ENCODE data around the gene CBL. TPM values are rescaled to one million over a fixed set of nuclear protein-coding genes. Genes with fewer than 3 reads are reported as not detected.
A peak's percentile ranks its signal among the peaks of the same experiment; 100 is the strongest.

CBL gene
- total and polyA plus RNA-seq, 2 experiments from 2014 or later, result 6.5 to 18.3 TPM

GRCh38 chr11:119335655-119336543, 129.8 kb downstream of the CBL start:
- H3K9me3 ChIP-seq (ENCODE audit: low read depth), result no peaks in the 10 kb centered on the region
- H3K4me1 ChIP-seq (ENCODE audit: low read depth), result peaks cover 6% of the 10 kb centered on the region
- DNase-seq (ENCODE audit: low read depth in 1 of 2, low spot score in 1 of 2), result no peak
- H3K27ac ChIP-seq, result no peak overlapping the region
- no peaks in the 10 kb centered on the region for H3K36me3 ChIP-seq
- H3K27me3 ChIP-seq, result peaks cover 19% of the 10 kb centered on the region
- H3K4me3 ChIP-seq, result no peak overlapping the region
- no peak for TF ChIP-seq CTCF (IDR thresholded peaks at IDR 0.05; ENCODE audit: low read depth, low read length)

DNA sequence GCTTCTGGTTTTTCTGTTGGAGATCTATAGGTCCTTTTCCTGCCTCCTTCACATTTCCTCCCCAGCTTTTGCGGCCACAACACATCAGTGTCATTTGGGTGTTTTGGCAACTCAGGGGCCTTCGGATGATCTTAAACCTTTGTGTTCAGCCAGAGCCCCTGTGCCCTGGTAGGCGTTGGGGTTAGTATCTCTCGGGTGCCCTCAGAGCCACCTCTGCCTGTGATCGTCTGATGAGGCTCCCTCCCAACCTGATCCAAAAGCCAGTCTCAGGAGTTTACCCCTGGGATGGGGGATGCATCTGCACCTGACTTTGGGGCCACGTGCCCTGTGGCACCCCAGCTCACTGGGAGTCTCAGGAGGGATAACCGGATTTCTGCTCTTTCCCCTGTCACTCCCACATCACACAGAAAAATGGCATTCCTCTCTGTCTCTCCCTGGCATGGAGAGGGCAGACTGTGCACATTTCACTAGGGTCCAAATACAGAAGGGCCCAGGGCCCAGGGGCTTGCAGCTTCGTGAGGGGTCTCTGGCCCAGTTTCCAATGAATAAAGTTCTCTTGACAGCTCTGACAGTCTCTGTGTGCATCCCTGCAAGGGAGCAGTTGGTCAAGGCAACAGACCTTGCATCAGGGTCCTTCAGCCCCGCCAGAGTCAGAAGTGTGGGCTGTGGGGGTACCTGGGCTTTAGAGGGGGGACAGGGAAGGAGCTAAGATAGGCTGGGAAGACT, 130.8 kb downstream of the CBL start:
- Histone ChIP-seq H3K36me3 (no peaks in the 10 kb centered on the region), H3K9me3 (ENCODE audit: low read depth) (no peaks in the 10 kb centered on the region), H3K4me1 (ENCODE audit: low read depth) (peaks cover 6% of the 10 kb centered on the region), H3K4me3 (no peak overlapping the region), H3K27ac (peak overlapping the region; percentile 41), H3K27me3 (peaks cover 29% of the 10 kb centered on the region)
- DNase-seq (ENCODE audit: low read depth in 1 of 2, low spot score in 1 of 2), result no peak
- no peak for TF ChIP-seq CTCF (IDR thresholded peaks at IDR 0.05; ENCODE audit: low read depth, low read length)

DNA sequence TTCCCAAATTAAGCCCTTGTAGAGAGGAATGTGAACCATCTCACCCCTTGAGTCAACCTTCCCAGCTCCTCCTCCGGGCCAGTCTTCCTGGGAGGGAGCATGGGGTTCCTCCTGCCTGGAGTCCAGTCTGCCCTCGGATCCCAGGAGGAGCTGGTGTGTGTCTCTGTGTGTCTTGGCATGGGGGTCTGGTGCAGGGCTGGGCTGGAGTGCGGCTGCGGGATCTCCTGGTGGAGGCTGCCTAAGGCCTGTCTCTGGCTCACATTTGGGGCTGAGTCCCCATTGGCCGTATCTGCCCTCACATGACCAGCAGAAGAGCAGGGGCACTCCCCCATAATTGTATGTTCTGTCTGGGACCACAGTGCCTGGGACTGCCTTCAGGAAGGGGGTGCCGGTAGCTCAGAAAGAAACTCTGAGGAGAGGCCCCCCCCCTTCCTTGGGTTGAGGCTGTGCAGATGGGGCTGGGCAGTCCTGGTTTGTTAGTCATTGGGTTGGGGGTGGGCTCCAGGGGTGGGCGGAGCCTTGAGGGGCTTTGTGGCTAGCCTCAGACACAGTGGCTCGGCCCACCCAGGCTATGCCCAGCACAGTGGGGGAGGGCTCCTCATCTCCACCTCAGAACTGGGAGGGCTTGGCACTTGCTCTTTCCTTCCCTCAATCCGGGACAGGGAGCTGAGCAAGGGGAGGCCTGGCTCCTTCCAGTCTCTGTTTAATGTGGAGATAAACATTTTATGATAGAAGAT, 131.6 kb downstream of the CBL start:
- Histone ChIP-seq H3K36me3 (no peaks in the 10 kb centered on the region), H3K4me3 (no peak overlapping the region), H3K27me3 (peaks cover 38% of the 10 kb centered on the region), H3K4me1 (ENCODE audit: low read depth) (peaks cover 6% of the 10 kb centered on the region), H3K27ac (peak overlapping the region; percentile 41), H3K9me3 (ENCODE audit: low read depth) (no peaks in the 10 kb centered on the region)
- TF ChIP-seq CTCF (IDR thresholded peaks at IDR 0.05; ENCODE audit: low read depth, low read length), result no peak
- DNase-seq (ENCODE audit: low read depth in 1 of 2, low spot score in 1 of 2), result peak; percentile 33 to 77

DNA sequence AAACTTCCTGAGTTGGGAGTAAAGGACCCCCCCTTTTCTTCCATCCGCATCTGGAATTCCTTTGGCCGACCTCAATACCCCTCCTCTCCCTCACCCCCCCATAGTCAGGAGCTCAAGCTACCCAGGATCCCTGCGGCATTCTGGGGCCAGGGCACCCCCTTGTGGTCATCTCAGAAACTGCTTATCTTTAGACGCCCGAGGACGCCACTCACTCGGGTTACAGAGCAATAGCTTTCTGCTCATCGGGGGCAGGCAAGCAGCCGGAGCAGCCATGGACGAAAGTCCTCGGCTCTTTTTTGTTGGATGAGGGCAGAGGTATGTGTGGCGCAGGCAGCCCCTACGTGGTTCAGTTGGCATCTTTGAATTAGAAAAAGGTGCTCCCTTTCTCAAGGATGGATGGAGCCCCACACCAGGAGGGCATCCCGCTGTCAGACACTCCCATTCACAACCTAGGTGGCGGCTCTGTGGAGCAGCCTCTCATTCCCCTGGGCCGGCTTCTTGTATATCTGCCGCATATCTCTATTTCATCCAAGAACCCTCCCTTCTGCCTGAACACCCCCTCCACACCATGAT, 132.3 kb downstream of the CBL start:
- no peaks in the 10 kb centered on the region for H3K9me3 ChIP-seq (ENCODE audit: low read depth)
- no peaks in the 10 kb centered on the region for H3K36me3 ChIP-seq
- H3K27ac ChIP-seq, result peak overlapping the region; percentile 41
- peaks cover 6% of the 10 kb centered on the region for H3K4me1 ChIP-seq (ENCODE audit: low read depth)
- H3K4me3 ChIP-seq, result no peak overlapping the region
- peak; percentile 85 to 88 for DNase-seq (ENCODE audit: low read depth in 1 of 2, low spot score in 1 of 2)
- peaks cover 44% of the 10 kb centered on the region for H3K27me3 ChIP-seq
- peak; percentile 94 for TF ChIP-seq CTCF (IDR thresholded peaks at IDR 0.05; ENCODE audit: low read depth, low read length)

DNA sequence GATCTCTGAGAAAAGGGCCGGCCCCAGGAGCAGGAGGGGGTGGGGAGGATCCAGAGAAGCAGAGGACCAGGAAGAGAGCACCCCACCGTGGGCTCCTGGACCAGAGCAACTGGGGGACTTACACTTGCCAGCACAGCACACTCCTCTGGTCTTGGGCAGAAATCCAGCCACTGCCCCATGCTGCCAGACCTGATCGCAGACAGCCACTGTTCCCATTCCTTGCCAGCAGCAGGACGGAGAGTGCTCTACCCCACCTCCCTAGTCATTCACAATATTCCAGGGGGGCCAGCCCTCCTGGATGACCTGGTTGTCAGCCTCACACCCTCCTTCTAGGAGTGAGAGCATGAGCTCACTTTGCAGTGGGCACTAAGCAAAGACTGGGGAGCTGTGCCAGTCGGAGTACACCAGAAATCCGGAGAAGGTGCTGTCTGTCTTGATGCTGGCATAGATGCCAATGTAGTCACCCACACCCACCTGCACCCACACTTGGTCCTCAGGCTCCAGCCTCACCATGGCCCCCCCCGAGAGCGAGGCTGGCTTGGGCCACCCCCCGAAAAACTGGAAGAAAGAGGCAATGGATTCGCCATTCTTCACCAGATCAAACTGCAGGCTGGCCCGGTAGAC, 132.9 kb downstream of the CBL start:
- no peak for DNase-seq (ENCODE audit: low read depth in 1 of 2, low spot score in 1 of 2)
- Histone ChIP-seq H3K9me3 (ENCODE audit: low read depth) (no peaks in the 10 kb centered on the region), H3K4me1 (ENCODE audit: low read depth) (peaks cover 3% of the 10 kb centered on the region), H3K36me3 (no peaks in the 10 kb centered on the region), H3K27ac (no peak overlapping the region), H3K4me3 (no peak overlapping the region), H3K27me3 (peaks cover 51% of the 10 kb centered on the region)
- TF ChIP-seq CTCF (IDR thresholded peaks at IDR 0.05; ENCODE audit: low read depth, low read length), result no peak
